SW480 (cell line): ENCODE data around the gene ZW10.

ENCODE experiments used
- DNase-seq: peaks from one replicate; pipeline ENCODE4 v3.0.0-alpha.2; 2016; ENCODE audit warnings: low spot score

ZW10 gene

DNA sequence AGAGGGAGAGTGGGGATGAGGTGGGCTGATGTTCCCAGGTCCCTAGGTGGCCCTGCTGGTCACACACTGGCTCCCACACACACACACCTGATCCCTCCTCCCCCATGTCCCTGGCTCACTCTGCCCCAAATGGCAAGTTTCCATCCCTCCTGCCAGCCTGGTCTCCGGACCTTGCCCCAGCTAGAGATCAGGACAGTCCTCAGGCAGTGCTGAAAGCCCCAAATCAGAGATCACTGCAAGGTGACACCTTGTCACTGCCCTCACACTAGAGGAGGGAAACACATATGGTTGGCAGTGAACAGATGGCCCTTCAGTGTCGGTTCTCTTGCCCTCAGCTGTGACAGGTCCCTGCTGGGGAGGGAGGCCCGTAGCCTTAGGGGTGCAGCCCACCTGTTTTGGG is 75.0 kb downstream of the ZW10 start:
- no peak for DNase-seq

DNA sequence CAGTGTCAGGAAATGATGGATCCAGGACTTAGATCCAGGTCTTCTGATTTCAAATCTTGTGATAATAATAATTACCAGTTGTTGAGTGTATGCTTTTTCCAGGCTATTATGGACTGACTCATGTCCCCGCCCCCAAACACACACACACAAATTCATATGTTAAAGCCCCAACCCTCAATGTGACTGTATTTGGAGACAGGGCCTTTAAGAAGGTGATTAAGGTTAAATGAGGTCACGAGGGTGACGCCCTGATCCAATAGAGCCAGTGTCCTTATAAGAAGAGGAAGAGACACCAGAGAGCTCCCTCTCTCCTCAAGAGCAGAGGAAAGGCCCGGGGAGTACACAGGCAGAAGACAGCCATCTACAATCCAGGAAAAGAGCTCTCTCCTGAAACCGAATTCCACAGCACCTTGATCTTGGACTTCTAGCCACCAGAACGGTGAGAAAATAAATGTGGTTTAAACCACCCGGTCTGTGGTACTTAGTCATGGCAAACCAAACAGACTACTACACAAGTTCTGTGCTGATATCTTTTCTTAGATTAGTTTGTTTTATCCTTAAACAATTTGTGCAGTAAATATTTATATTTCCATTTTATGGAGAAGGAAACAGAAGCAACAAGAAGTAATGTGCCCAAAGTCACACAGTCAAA is 75.6 kb downstream of the ZW10 start:
- peak; percentile 22 for DNase-seq

GRCh38 chr11:113697111-113697510 is 76.4 kb downstream of the ZW10 start:
- no peak for DNase-seq

- no peak for DNase-seq
These were observed 78.3 kb downstream of the ZW10 start for GRCh38 chr11:113695207-113695606.

DNA sequence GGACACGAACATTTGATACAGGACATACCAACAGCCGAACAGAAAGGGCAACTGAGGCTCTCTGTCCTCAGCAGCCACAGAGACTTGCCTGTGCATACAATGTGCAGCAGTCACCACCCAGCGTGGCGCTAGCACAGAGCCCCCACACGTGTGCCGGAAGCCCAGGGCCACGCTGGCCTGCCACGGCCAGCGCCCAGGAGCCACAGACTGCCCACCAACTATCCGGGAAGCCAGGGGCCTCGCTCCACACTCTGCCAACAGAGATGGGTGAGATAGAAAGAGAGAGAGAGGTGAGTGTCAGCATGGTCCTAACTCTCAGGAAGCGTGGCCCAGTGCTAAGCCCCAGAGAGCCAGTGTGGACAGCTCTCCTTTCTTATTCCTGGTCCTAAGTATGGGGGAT is 79.1 kb downstream of the ZW10 start:
- DNase-seq = no peak

DNA sequence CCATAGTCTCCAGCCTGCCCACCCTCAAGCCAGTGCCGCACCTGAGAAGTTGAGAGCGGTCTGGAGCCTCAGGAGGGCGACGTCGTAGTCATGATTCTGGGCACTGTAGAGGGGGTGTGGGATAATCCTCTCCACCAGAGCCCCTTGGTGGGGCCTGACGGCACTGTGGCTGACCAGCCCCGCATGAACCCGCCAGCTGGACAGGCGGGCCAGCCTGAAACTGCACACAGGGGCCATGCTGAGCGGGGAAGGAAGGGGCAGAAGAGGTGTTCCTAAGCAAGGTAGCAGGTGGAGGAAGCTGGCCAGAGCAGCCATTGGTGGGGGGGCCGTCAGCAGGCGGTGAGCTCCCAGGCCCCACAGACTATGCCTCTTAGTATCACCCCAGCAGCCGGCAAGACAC is 80.5 kb downstream of the ZW10 start:
- DNase-seq = no peak

- peak; percentile 96 for DNase-seq
These were observed 82.6 kb downstream of the ZW10 start for GRCh38 chr11:113690619-113691569.

GRCh38 chr11:113689768-113690618 is 83.5 kb downstream of the ZW10 start:
- peak; percentile 72 for DNase-seq

DNA sequence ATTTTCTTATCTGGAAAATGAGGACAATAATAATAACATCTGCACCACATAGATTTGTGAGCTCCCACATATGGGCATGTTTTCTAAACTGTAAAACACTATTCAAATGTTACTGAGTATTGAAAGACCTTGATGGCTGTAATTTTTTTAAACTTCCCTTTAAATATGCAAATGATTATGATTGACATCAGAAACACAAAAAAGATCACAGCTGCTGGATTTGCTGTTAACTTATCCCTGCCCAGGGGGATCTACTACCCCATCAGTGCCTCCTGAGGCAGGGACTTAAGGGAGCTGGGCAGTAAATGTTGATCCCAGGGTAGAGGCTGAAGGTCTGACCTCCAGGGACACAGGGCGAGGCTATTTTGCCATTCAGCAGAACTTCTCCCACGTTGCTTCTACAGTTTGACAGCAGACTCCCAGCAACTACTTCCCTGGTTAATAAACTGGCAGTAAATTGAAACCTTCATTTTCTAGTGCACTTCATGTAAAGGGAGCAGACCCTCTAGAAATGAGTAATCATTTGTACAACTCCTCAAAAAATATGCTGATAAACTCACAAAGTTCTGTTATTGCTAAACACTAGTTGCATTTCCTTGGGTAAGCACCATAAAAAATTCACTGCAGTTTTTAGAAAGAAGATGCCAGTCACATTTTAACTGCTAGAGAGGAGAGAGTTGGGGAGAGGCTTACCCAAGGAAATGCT is 87.7 kb downstream of the ZW10 start:
- DNase-seq = no peak

- DNase-seq = no peak
These were observed 89.0 kb downstream of the ZW10 start for GRCh38 chr11:113684496-113684895.

GRCh38 chr11:113683481-113684046 is 89.9 kb downstream of the ZW10 start:
- no peak for DNase-seq
